ENCODE results near the gene ASIP.

ASIP gene

DNA sequence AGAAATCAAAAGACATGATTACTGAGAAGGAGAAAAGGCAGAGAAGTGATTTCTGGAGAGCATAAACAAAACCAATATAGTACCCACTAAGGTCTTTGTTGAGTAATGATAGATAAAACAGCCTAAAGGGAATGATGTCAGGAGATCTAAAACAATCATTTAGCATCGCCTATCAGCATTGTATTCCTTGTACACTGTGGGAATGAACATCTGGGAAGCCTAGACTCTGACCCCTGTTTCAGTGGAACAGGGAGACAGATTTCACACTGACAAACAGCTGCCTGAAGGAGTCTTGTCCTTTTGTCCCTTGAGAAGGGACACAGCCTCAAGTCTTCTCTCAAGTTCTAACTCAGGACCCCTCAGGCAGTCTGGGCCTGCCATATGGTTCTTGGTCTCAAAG, 1.7 kb downstream of the ASIP start:
- TF ChIP-seq, protein P1, sequence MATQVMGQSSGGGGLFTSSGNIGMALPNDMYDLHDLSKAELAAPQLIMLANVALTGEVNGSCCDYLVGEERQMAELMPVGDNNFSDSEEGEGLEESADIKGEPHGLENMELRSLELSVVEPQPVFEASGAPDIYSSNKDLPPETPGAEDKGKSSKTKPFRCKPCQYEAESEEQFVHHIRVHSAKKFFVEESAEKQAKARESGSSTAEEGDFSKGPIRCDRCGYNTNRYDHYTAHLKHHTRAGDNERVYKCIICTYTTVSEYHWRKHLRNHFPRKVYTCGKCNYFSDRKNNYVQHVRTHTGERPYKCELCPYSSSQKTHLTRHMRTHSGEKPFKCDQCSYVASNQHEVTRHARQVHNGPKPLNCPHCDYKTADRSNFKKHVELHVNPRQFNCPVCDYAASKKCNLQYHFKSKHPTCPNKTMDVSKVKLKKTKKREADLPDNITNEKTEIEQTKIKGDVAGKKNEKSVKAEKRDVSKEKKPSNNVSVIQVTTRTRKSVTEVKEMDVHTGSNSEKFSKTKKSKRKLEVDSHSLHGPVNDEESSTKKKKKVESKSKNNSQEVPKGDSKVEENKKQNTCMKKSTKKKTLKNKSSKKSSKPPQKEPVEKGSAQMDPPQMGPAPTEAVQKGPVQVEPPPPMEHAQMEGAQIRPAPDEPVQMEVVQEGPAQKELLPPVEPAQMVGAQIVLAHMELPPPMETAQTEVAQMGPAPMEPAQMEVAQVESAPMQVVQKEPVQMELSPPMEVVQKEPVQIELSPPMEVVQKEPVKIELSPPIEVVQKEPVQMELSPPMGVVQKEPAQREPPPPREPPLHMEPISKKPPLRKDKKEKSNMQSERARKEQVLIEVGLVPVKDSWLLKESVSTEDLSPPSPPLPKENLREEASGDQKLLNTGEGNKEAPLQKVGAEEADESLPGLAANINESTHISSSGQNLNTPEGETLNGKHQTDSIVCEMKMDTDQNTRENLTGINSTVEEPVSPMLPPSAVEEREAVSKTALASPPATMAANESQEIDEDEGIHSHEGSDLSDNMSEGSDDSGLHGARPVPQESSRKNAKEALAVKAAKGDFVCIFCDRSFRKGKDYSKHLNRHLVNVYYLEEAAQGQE (IDR thresholded peaks at IDR 0.05; ENCODE audit: insufficient read depth in 1 of 2, low read depth in 2 of 2, low read length in 2 of 2), result no peak

DNA sequence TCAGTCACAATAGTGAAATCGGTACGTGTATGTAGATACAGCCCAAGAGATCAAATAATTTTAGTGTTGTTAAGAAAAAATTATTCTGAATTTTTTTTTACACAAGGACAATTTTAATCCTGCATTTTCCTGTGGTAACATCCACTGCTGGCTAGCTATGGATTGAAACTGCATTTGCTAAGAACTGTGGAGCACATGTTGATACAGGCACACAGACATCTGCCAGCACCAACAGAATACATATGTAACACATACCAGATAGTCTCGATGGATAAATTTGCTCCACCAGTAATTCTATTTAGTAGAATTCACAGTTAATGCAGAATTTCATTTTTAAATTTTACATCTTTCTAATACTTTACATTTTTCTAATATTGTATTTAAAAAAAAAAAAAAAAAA, 2.2 kb downstream of the ASIP start:
- TF ChIP-seq TAF1 (IDR thresholded peaks at IDR 0.05; ENCODE audit: borderline replicate concordance, insufficient read depth, low read length), result no peak
- no peak for TF ChIP-seq SIN3A (IDR thresholded peaks at IDR 0.05; ENCODE audit: borderline replicate concordance, insufficient read depth, low read length)
- TF ChIP-seq FOXP2 (optimal IDR thresholded peaks at IDR 0.05; ENCODE audit: borderline replicate concordance, extremely low read depth, extremely low read length, insufficient read depth), result no peak
- TF ChIP-seq, protein P1 (IDR thresholded peaks at IDR 0.05; ENCODE audit: insufficient read depth in 1 of 2, low read depth in 2 of 2, low read length in 2 of 2), result no peak
- TF ChIP-seq POLR2AphosphoS5 (IDR thresholded peaks at IDR 0.05; ENCODE audit: low read depth, low read length), result no peak

DNA sequence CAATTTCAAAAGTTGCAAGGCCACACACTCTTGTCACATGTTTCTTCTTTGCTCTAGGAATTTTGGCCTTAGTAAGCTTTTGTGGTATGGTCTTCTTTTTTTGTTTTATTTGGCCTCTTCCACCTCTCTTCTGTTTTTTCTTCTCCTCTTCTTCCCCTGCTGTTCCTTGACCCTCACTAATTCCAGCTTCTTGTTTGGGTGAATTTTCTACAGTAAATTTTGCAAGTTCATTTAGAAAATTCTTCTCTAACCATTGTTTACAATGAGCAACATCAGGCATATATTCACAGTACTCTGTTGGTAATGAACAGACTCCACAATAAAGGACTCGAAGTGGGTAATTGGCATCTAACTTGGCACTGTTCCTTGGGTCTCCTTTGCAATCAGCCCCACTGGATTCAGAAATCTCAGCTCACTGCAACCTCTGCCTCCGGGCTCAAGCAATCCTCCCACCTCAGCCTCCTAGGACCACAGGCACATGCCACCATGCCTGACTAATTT, 5.0 kb downstream of the ASIP start:
- TF ChIP-seq TAF1 (IDR thresholded peaks at IDR 0.05; ENCODE audit: borderline replicate concordance, insufficient read depth, low read length) (no peak), POLR2AphosphoS5 (IDR thresholded peaks at IDR 0.05; ENCODE audit: low read depth, low read length) (no peak), FOXP2 (optimal IDR thresholded peaks at IDR 0.05; ENCODE audit: borderline replicate concordance, extremely low read depth, extremely low read length, insufficient read depth) (no peak), SIN3A (IDR thresholded peaks at IDR 0.05; ENCODE audit: borderline replicate concordance, insufficient read depth, low read length) (no peak)
- TF ChIP-seq, protein P1 (IDR thresholded peaks at IDR 0.05; ENCODE audit: insufficient read depth in 1 of 2, low read depth in 2 of 2, low read length in 2 of 2), result no peak

DNA sequence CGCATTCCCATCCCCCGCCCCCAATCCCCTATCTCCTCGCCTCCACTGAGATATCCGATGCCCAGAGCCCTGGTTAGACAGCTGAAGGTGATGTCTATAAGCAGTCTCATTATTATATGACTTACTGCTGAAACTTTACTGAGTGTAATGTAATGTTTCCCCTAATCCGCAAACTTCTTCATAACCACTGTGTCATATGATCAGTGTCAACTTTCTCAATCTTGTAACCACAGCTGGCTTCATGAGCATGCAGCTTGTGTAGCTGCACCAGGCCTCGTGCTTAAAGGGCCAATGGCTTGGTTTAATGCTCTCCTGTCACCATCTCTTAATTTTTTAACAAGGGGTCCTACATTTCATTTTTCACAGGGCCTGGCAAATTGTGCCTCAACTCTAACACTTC, 8.1 kb downstream of the ASIP start:
- TF ChIP-seq FOXP2 (optimal IDR thresholded peaks at IDR 0.05; ENCODE audit: borderline replicate concordance, extremely low read depth, extremely low read length, insufficient read depth) (no peak), TAF1 (IDR thresholded peaks at IDR 0.05; ENCODE audit: borderline replicate concordance, insufficient read depth, low read length) (no peak), POLR2AphosphoS5 (IDR thresholded peaks at IDR 0.05; ENCODE audit: low read depth, low read length) (no peak), SIN3A (IDR thresholded peaks at IDR 0.05; ENCODE audit: borderline replicate concordance, insufficient read depth, low read length) (no peak)
- TF ChIP-seq, protein P1 (IDR thresholded peaks at IDR 0.05; ENCODE audit: insufficient read depth in 1 of 2, low read depth in 2 of 2, low read length in 2 of 2), result no peak

DNA sequence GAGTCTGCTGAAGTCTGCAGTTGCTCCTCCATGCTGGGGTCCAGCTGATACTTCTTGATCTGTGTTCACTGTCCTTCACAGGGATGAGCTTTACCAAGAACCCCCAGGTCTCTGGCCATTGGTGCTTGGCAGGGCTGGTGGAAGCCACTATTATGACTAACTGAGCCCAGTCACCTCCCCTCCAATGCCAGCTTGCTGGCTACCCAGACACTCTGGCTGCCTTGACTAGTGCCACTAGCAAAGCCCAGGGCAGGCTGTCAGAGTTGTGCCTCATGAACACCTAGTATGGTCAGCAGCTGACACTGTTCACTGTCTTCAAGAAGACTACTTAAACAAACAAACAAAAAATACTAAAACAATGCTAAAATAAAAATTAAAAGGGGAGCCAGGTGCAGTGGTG, 8.8 kb downstream of the ASIP start:
- TF ChIP-seq FOXP2 (optimal IDR thresholded peaks at IDR 0.05; ENCODE audit: borderline replicate concordance, extremely low read depth, extremely low read length, insufficient read depth) (no peak), TAF1 (IDR thresholded peaks at IDR 0.05; ENCODE audit: borderline replicate concordance, insufficient read depth, low read length) (no peak), SIN3A (IDR thresholded peaks at IDR 0.05; ENCODE audit: borderline replicate concordance, insufficient read depth, low read length) (no peak), POLR2AphosphoS5 (IDR thresholded peaks at IDR 0.05; ENCODE audit: low read depth, low read length) (no peak)
- TF ChIP-seq, protein P1 (IDR thresholded peaks at IDR 0.05; ENCODE audit: insufficient read depth in 1 of 2, low read depth in 2 of 2, low read length in 2 of 2), result no peak

Data from PFSK-1 (cell line).